IMR-90 (cell line): ENCODE results near the gene ALKBH3. TPM values are rescaled to one million over a fixed set of nuclear protein-coding genes. Genes with fewer than 3 reads are reported as not detected.

Experiments
- ATAC-seq: fragments of 200-7000 bp; cut with Tn5 transposase; 2 replicates; pipeline ENCODE4 v1.9.1; 2020; ENCODE audit warnings: low read depth, mild to moderate bottlenecking, moderate library complexity
- BruUV-seq: library from RNA; stranded (reverse); fragments of 400-500 nt; replicated peaks from 2 replicates; lab custom pipeline; 2021; lab: Mats Ljungman, UMichigan
- CTCF ChIA-PET: fragments of 300-600 bp; formaldehyde crosslinking; extraction: SDS; loops from one replicate; lab custom pipeline; 2021; ENCODE audit warnings: antibody characterized with exemption; lab: Yijun Ruan, JAX
- POLR2A ChIA-PET: fragments of 300-600 bp; sonication (Branson Sonifier 250); formaldehyde crosslinking; loops from one replicate; lab custom pipeline; 2022; ENCODE audit warnings: antibody characterized with exemption; ENCODE audit not compliant: unreplicated experiment; lab: Charles Lee
- DNase-seq: peaks from one replicate; pipeline ENCODE4 v3.0.0; 2013
- H2AFZ ChIP-seq: replicated peaks from 2 replicates; pipeline ENCODE3; 2013; ENCODE audit warnings: low read length, mild to moderate bottlenecking; ENCODE audit not compliant: poor library complexity
- H2AK5ac ChIP-seq: 2 replicates; pipeline ENCODE4 v1.6.1; 2013; ENCODE audit warnings: low read depth, low read length, inconsistent platforms
- H2AK9ac ChIP-seq: replicated peaks from 2 replicates; pipeline ENCODE3; 2013; ENCODE audit warnings: mild to moderate bottlenecking, low read depth, low read length, moderate library complexity; ENCODE audit not compliant: poor library complexity
- H2BK120ac ChIP-seq: 2 replicates; pipeline ENCODE4 v1.6.1; 2013; ENCODE audit warnings: low read depth, low read length, inconsistent platforms
- H2BK15ac ChIP-seq: 3 replicates; pipeline ENCODE4 v1.6.1; 2013; ENCODE audit warnings: low read depth, low read length, inconsistent platforms
- H2BK20ac ChIP-seq: 2 replicates; pipeline ENCODE4 v1.6.1; 2013; ENCODE audit warnings: low read depth, mild to moderate bottlenecking, inconsistent platforms, low read length, moderate library complexity
- H2BK5ac ChIP-seq: 2 replicates; pipeline ENCODE4 v1.6.1; 2013; ENCODE audit warnings: mild to moderate bottlenecking, low read depth, low read length, inconsistent platforms; ENCODE audit not compliant: poor library complexity, severe bottlenecking
- H3K14ac ChIP-seq: replicated peaks from 2 replicates; pipeline ENCODE4 v1.6.1; 2013; ENCODE audit warnings: low read depth, low read length, inconsistent platforms
- H3K18ac ChIP-seq: 2 replicates; pipeline ENCODE4 v1.6.1; 2013; ENCODE audit warnings: low read depth, low read length, control low read depth
- H3K23ac ChIP-seq: 2 replicates; pipeline ENCODE4 v1.6.1; 2013; ENCODE audit warnings: low read depth, low read length, inconsistent platforms
- H3K27ac ChIP-seq: 2 replicates; pipeline ENCODE4 v1.5.1; 2013; ENCODE audit warnings: mild to moderate bottlenecking, control low read depth, low read length; ENCODE audit not compliant: insufficient read depth
- H3K27me3 ChIP-seq: 2 replicates; pipeline ENCODE4 v1.6.1; 2013; ENCODE audit warnings: low read length; ENCODE audit not compliant: control insufficient read depth, insufficient read depth
- H3K36me3 ChIP-seq: 2 replicates; pipeline ENCODE4 v1.6.1; 2013; ENCODE audit warnings: low read length, mixed read lengths; ENCODE audit not compliant: control insufficient read depth, insufficient read depth
- H3K4ac ChIP-seq: 2 replicates; pipeline ENCODE4 v1.6.1; 2013; ENCODE audit warnings: low read depth, low read length, inconsistent platforms
- H3K4me1 ChIP-seq: 2 replicates; pipeline ENCODE4 v1.6.1; 2013; ENCODE audit warnings: low read length, mixed read lengths; ENCODE audit not compliant: control insufficient read depth, insufficient read depth
- H3K4me2 ChIP-seq: 2 replicates; pipeline ENCODE4 v1.6.1; 2013; ENCODE audit warnings: low read depth, mild to moderate bottlenecking, control low read depth, low read length, moderate library complexity
- H3K4me3 ChIP-seq: 2 replicates; pipeline ENCODE4 v1.5.1; 2013; ENCODE audit warnings: low read depth, mild to moderate bottlenecking, control low read depth, low read length, moderate library complexity; ENCODE audit not compliant: insufficient read depth
- H3K56ac ChIP-seq: 2 replicates; pipeline ENCODE4 v1.6.1; 2013; ENCODE audit warnings: low read length, inconsistent platforms; ENCODE audit not compliant: insufficient read depth; ENCODE audit errors: extremely low read depth
- H3K79me1 ChIP-seq, 2 experiments: 2 replicates each; pipeline ENCODE4 v1.6.1; 2013; ENCODE audit warnings: low read length in 2 of 2, inconsistent platforms in 1 of 2, low read depth in 1 of 2
- H3K9ac ChIP-seq: 2 replicates; pipeline ENCODE4 v1.6.1; 2013; ENCODE audit warnings: low read depth, low read length, control low read depth
- H3K9me1 ChIP-seq: 2 replicates; pipeline ENCODE4 v1.6.1; 2013; ENCODE audit warnings: low read length, inconsistent platforms; ENCODE audit not compliant: insufficient read depth
- H3K9me3 ChIP-seq: 2 replicates; pipeline ENCODE4 v1.6.1; 2013; ENCODE audit warnings: low read length; ENCODE audit not compliant: control insufficient read depth, insufficient read depth
- H4K20me1 ChIP-seq: 2 replicates; pipeline ENCODE4 v1.6.1; 2013; ENCODE audit warnings: low read length, inconsistent platforms; ENCODE audit not compliant: insufficient read depth
- H4K5ac ChIP-seq: 2 replicates; pipeline ENCODE4 v1.6.1; 2013; ENCODE audit warnings: mild to moderate bottlenecking, low read depth, low read length, control low read depth
- H4K8ac ChIP-seq, 2 experiments: 2 replicates each; pipeline ENCODE4 v1.6.1; 2013; ENCODE audit warnings: low read depth in 2 of 2, low read length in 2 of 2, control low read depth in 1 of 2, inconsistent platforms in 1 of 2
- H4K91ac ChIP-seq: 2 replicates; pipeline ENCODE4 v1.6.1; 2013; ENCODE audit warnings: low read depth, low read length, inconsistent platforms; ENCODE audit not compliant: insufficient read depth
- BHLHE40 ChIP-seq: fragments of 150-350 bp; IDR thresholded peaks from 2 replicates; pipeline ENCODE4 v1.6.1; 2016; ENCODE audit warnings: mild to moderate bottlenecking, low read depth, low read length
- CEBPB ChIP-seq: IDR thresholded peaks from 2 replicates; pipeline ENCODE4 v1.6.1; 2012; ENCODE audit warnings: low read depth, low read length, improper control_type of control experiment
- CHD1 ChIP-seq: IDR thresholded peaks from 2 replicates; pipeline ENCODE4 v1.6.1; 2012; ENCODE audit warnings: low read depth, low read length, improper control_type of control experiment
- CTCF ChIP-seq: conservative IDR thresholded peaks from 2 replicates; pipeline ENCODE4 v1.5.1; 2012; ENCODE audit warnings: mild to moderate bottlenecking, low read depth, low read length, improper control_type of control experiment
- ELK1 ChIP-seq: fragments of 150-350 bp; IDR thresholded peaks from 2 replicates; pipeline ENCODE4 v1.6.1; 2016; ENCODE audit warnings: low read depth, mild to moderate bottlenecking, low read length, moderate library complexity, borderline replicate concordance
- FOS ChIP-seq: fragments of 150-350 bp; IDR thresholded peaks from 2 replicates; pipeline ENCODE4 v1.6.1; 2016; ENCODE audit warnings: low read depth, low read length
- MAFK ChIP-seq: IDR thresholded peaks from 2 replicates; pipeline ENCODE4 v1.6.1; 2012; ENCODE audit warnings: low read depth, low read length, improper control_type of control experiment
- MAZ ChIP-seq: IDR thresholded peaks from 2 replicates; pipeline ENCODE4 v1.6.1; 2012; ENCODE audit warnings: low read depth, mild to moderate bottlenecking, low read length, improper control_type of control experiment, moderate library complexity, borderline replicate concordance
- NFE2L2 ChIP-seq: fragments of 150-350 bp; IDR thresholded peaks from 2 replicates; pipeline ENCODE4 v1.6.1; 2016; ENCODE audit warnings: low read depth, mild to moderate bottlenecking, low read length
- POLR2A ChIP-seq: IDR thresholded peaks from 2 replicates; pipeline ENCODE4 v1.6.1; 2012; ENCODE audit warnings: mild to moderate bottlenecking, low read depth, low read length
- RAD21 ChIP-seq: IDR thresholded peaks from 2 replicates; pipeline ENCODE4 v1.6.1; 2012; ENCODE audit warnings: low read length, improper control_type of control experiment
- WGBS, 2 experiments: methylation state at CpG; one replicate each; pipeline versions ENCODE4 v1.1.5 to v1.1.7; 2013; ENCODE audit warnings: missing lambda C conversion rate in 2 of 2; ENCODE audit not compliant: insufficient read length in 1 of 2; ENCODE audit errors: extremely low coverage in 2 of 2; 5-methylcytosine and 5-hydroxymethylcytosine counted together
- dilution Hi-C: fragments of 300-500 bp; cut with HindIII; formaldehyde crosslinking; loops from one replicate; pipeline ENCODE4 v1.14.3; 2018; ENCODE audit warnings: low sequenced_read_pairs; ENCODE audit not compliant: unreplicated experiment
- in situ Hi-C: fragments of 300-500 bp; cut with MboI; formaldehyde crosslinking; loops from 3 replicates; pipeline ENCODE4 v1.14.3; 2019; ENCODE audit warnings: low sequenced_read_pairs, inconsistent platforms, mixed read lengths
- intact Hi-C: fragments of 100-400 bp; cut with micrococcal nuclease; formaldehyde crosslinking; loops from 2 replicates; pipeline ENCODE4 v1.10.0; 2022
- polyA plus RNA-seq, 3 experiments: library from polyadenylated mRNA; depleted of rRNA; stranded (reverse); fragments of >200 nt; gene quantifications; 2 replicates each; pipeline ENCODE4 v1.2.3, GENCODE V29; 2012; ENCODE audit warnings: low replicate concordance in 1 of 3
- total RNA-seq: library from RNA; depleted of rRNA; stranded (reverse); fragments of >200 nt; gene quantifications from 2 replicates; pipeline ENCODE4 v1.2.3, GENCODE V29; 2012

Gene ALKBH3
- total and polyA plus RNA-seq, 2 of the 4 experiments (the other 2 are of a cell fraction): 27.7 to 62.9 TPM

GRCh38 chr11:43861141-43861540 lies 19.5 kb upstream of the ALKBH3 start:
- Histone ChIP-seq H3K23ac (no peak overlapping the region), H3K14ac (no peak overlapping the region), H3K4me2 (no peak overlapping the region), H3K27me3 (no peaks in the 10 kb centered on the region), H3K79me1 (no peaks in the 10 kb centered on the region), H2AK9ac (no peak overlapping the region), H3K56ac (no peak overlapping the region), H3K9ac (no peak overlapping the region), H2BK15ac (no peak overlapping the region), H2BK20ac (no peak overlapping the region), H3K4me1 (peaks cover 6% of the 10 kb centered on the region), H2AK5ac (no peak overlapping the region), H3K4ac (no peak overlapping the region), H3K18ac (no peak overlapping the region), H3K36me3 (no peaks in the 10 kb centered on the region; the same call in 1 of the 2 replicates), H2AFZ (no peak overlapping the region), H2BK5ac (no peak overlapping the region), H3K9me1 (no peaks in the 10 kb centered on the region), H3K4me3 (no peak overlapping the region), H4K20me1 (no peaks in the 10 kb centered on the region), H3K9me3 (no peaks in the 10 kb centered on the region), H2BK120ac (no peak overlapping the region), H3K27ac (no peak overlapping the region), H4K8ac (no peak overlapping the region), H4K5ac (no peak overlapping the region), H4K91ac (no peak overlapping the region)
- in situ Hi-C loops: no loop called here
- DNase-seq (no peak), ATAC-seq (no peak)
- no peak for TF ChIP-seq FOS
- TF ChIP-seq NFE2L2: no peak
- TF ChIP-seq BHLHE40: no peak
- no peak for TF ChIP-seq ELK1
- no peak for TF ChIP-seq CHD1
- TF ChIP-seq RAD21: no peak
- TF ChIP-seq MAZ: no peak
- TF ChIP-seq CTCF: no peak
- TF ChIP-seq POLR2A: no peak
- no peak for TF ChIP-seq CEBPB
- no peak for TF ChIP-seq MAFK
- POLR2A ChIA-PET: no interaction called here
- intact Hi-C loops: no loop called here
- no CpG with 5 or more reads among the region's 2 CpGs for WGBS, 2 experiments
- no TSS peak for BruUV-seq
- CTCF ChIA-PET: no interaction called here
- dilution Hi-C loops: no loop called here
